ENCODE results near the gene FBXL16.

The FBXL16 gene

GRCh38 chr16:721765-722540, 16.4 kb upstream of the FBXL16 start:
- DNase-seq: no peak

- peak; percentile 93 for DNase-seq
These were observed 15.6 kb upstream of the FBXL16 start, which contains the start of gene ANTKMT for GRCh38 chr16:720990-721764. Gene ANTKMT (plus strand): TSS chr16:721146. CDS start chr16:721275, 129 bp downstream.

- DNase-seq: peak; percentile 79
These were observed 14.9 kb upstream of the FBXL16 start for GRCh38 chr16:720447-720989.

GRCh38 chr16:719815-720446, 14.3 kb upstream of the FBXL16 start:
- DNase-seq: peak; percentile 68

GRCh38 chr16:718922-719321, 13.3 kb upstream of the FBXL16 start:
- no peak for DNase-seq

- no peak for DNase-seq
These were observed 12.8 kb upstream of the FBXL16 start for GRCh38 chr16:718389-718788.

GRCh38 chr16:717450-718245, 12.0 kb upstream of the FBXL16 start:
- DNase-seq: no peak

- no peak for DNase-seq
These were observed 11.2 kb upstream of the FBXL16 start for GRCh38 chr16:716768-717325.

- no peak for DNase-seq
These were observed 10.6 kb upstream of the FBXL16 start for GRCh38 chr16:716200-716568.

GRCh38 chr16:715477-716199, 10.0 kb upstream of the FBXL16 start:
- peak; percentile 29 for DNase-seq

GRCh38 chr16:714558-715476, 9.2 kb upstream of the FBXL16 start, which contains the start of gene METRN:
Gene METRN (plus strand): TSS chr16:715118. CDS start chr16:715290, 172 bp downstream.
- DNase-seq: peak; percentile 81

GRCh38 chr16:714079-714478, 8.5 kb upstream of the FBXL16 start:
- no peak for DNase-seq

- DNase-seq: peak; percentile 41
These were observed 7.2 kb upstream of the FBXL16 start for GRCh38 chr16:712740-713250.

GRCh38 chr16:711548-712320, 6.1 kb upstream of the FBXL16 start:
- peak; percentile 49 for DNase-seq

GRCh38 chr16:711084-711483, 5.5 kb upstream of the FBXL16 start:
- DNase-seq: no peak

- no peak for DNase-seq
These were observed 5.0 kb upstream of the FBXL16 start for GRCh38 chr16:710500-711075.

- peak; percentile 91 for DNase-seq
These were observed 4.2 kb upstream of the FBXL16 start for GRCh38 chr16:709566-710499.

- DNase-seq: no peak
These were observed 3.4 kb upstream of the FBXL16 start for GRCh38 chr16:708959-709358.

All from NCI-H345 (cell line).